Activated effector memory CD4-positive, alpha-beta T cell treated with Interleukin-2 at 50 U/mL for 16 hours (primary cell): ENCODE measurements around the gene PLEKHN1.
A peak's percentile ranks its signal among the peaks of the same experiment; 100 is the strongest.
"Not testable (repeated sequence)": the region's sequence is repeated elsewhere in the genome, so short reads cannot be mapped to it uniquely, and the experiment has no call there.

Source experiments
- DNase-seq: peaks from one replicate; pipeline ENCODE4 v3.0.0-alpha.2; 2020

The PLEKHN1 gene

GRCh38 chr1:942864-943533 is 23.3 kb upstream of the PLEKHN1 start:
- no peak for DNase-seq

GRCh38 chr1:943545-944340 is 22.5 kb upstream of the PLEKHN1 start:
- DNase-seq, result no peak

- no peak for DNase-seq
Observed at GRCh38 chr1:944341-945325, 21.6 kb upstream of the PLEKHN1 start.

DNA sequence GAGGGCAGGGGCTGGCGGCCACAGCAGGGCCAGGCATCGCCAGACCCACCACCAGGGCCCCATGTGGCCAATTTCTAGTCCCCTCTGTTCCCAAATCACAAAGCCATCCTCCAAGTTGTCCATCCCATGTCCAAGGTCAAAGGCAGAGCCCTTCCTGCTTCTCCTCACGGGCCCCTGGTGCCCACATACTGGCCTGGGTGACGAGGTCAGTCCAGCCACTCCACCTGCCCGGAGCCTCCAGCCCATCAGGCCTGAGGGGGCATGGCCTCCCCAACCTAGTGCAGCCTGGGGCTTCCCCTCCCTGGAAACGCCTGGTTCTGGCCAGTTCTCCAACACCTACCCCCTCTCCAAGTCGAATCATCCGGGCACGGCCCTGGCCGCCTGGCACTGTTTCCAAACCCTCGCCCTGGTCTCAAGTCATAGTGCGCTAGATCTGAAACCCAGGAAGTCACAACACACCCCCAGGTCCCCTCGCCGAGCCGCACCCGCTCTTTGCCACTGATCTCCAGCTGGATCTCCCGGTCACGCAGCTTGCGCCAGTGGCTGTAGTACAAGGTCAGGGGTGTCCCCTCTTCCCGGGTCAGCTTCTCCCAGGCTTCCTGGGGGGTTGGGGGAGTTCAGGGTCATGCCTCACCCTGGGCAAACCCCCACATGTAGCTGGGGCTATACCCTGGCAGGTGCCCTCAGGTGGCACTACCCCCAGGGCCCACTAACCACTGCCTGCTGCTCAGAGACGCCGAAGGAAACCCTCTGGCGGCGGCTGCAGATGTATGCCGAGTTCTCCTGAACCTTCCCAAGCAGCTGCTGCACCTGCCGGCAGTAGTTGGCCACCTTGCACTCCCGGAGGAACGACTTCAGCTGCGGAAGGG is 20.4 kb upstream of the PLEKHN1 start:
- no peak for DNase-seq

- DNase-seq, result not testable (repeated sequence)
Observed at GRCh38 chr1:946811-947210, 19.5 kb upstream of the PLEKHN1 start.

DNA sequence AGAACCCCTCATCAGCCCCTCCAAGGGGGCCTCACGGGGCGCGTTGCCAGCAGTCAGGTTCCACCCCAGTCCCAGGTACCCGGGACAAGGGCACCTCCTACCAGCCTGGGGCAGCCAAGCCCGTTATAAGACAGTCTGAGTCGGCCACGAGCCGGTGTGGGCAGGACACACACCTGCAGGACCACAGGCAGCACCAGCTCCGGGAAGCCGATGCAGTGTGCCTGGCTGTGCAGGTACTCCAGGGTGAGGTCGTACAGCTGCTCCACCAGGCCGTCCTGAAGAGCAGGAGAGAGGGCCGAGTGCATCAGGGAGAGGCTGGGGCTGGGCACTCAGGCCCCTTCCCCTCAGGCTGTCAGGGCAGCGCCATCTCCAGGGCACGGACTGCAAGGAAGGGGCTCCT is 18.3 kb upstream of the PLEKHN1 start:
- DNase-seq, result no peak

DNA sequence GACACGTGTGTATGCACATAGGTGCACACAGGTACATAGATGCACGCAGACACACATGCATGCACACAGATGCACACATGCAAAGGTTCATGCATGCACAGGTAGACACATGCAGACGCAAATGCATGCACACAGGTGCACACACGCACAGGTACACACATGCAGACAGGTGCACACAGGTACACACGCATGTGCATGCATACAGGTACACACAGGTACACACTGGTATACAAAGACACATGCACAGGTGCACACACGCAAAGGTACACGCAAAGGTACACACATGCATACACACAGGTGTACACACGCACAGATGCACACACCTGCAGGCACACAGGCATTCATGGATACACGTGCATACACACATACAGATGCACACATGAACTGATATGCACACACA is 16.0 kb upstream of the PLEKHN1 start:
- DNase-seq, result no peak

DNA sequence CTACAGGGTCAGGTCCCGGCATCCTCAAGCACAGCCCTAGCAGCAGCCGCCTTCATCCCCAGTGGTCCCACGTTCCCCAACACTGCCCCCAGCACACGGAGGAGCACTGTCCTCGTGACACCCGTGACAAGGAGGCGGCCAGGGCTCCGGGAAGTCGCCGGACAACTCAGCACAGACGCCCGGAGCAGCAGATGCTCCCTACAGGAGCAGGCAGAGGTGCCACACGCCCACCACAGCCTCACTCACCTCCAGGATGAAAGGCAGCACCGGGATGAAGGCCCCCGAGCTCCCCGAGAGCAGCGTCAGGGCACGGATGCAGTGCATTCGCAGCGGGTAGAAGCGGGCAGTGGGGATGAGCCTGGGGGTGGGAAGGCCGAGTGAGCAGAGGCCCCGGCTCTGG is 15.4 kb upstream of the PLEKHN1 start:
- DNase-seq, result no peak

GRCh38 chr1:951364-951763 is 14.9 kb upstream of the PLEKHN1 start:
- no peak for DNase-seq

DNA sequence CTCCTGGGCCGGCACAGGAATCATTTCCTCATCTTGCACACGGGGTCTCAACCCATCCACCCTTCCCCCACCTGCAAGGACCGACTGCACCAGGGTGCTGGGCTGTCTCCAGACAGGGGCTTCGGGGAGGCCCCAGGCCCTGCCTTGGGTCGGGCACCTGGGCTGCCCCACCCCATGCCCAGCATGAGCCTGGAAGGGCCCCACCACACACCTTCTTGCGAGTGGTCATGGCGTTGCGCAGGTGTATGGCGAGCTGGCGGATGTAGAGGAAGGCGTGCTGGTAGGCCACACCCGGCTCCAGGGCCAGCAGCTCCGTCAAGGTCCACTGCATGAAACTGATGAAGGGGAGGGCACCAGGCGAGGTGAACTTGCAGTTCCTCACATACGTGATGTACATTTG is 14.1 kb upstream of the PLEKHN1 start:
- DNase-seq, result no peak

DNA sequence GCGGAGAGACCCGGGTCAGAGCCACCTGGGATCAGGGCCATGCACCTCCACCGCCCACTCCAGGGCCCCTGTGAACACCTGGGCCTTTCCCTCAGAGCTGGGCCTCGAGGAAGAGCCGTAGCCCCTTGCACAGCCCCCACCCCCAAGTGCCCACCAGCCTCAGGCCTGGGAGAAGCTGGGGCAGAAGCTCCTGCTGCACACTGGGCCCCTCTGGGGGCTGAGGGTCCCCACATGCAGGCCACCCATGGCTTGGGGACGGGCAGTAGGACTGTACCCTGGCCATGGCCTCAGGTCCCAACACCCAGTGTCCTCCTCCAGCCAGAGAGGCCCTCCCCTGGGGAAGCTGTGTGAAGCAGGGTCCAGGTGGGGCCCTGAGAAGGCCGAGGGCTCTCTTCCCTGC is 13.7 kb upstream of the PLEKHN1 start:
- no peak for DNase-seq

GRCh38 chr1:953524-954320 is 12.6 kb upstream of the PLEKHN1 start:
- no peak for DNase-seq

DNA sequence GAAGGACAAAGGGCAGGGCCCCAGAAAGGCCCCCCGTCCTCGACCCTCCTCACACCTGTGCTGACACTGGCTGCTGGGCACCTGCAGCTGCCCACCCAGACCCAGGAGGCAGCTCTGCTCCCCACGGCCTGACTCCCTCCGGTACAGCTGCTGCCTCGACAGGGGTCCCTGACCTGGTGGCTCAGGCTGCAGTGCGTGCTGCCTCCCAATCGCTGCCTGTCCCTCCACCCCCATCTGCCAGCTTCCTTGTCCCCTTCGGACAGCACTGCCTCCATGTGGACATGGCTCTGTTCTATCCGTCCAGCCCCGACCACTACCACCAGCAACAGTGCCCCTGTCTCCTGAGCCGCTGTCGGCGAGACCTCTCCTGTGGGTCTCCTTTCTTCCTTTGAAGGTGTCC is 11.4 kb upstream of the PLEKHN1 start:
- DNase-seq, result no peak

DNA sequence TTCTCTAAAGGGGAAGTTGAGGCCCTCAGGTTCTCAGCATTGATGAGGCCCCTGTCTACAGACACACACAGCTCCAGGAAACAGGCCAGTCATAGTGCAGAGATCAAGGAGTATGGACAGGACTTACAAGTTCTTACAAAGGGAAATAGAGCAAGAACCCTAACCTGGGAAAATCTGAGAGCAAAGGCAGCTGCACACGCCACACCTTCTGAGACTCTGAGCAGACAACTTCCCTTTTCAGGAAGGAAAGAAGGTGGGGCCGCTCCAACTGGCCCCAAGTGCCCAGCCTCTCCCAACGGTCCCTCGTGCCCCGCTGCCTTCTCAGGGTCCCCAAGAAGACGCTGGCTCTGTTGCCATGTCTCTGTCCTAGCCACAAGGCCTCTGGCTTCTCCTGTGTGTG is 10.8 kb upstream of the PLEKHN1 start:
- DNase-seq, result no peak

DNA sequence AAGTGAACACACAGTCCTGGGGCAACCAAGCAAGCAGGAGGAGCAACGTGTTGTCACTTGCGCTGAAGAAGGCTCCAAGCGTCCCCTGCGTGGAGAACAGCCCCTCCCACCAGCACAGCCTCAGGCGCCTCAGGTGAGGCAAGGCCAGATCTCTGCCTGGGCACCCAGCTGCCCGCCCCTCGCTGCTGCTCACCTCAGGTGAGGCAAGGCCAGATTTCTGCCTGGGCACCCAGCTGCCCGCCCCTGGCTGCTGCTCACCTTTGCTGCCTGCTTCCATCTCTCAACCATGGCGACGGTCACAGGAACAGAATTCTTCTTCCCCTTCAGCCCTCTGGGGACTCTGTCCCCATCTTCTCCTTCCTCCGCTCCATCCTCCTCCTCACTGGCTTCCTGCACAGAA is 9.6 kb upstream of the PLEKHN1 start:
- no peak for DNase-seq

- DNase-seq, result peak; percentile 98
Observed at GRCh38 chr1:958823-959730, 7.2 kb upstream of the PLEKHN1 start, which contains the start of gene NOC2L. Gene NOC2L, minus strand, starts transcription at chr1:959256. Its CDS starts 16 bp downstream, at chr1:959240.

- peak; percentile 25 for DNase-seq
Observed at GRCh38 chr1:959731-960362, 6.4 kb upstream of the PLEKHN1 start.

DNA sequence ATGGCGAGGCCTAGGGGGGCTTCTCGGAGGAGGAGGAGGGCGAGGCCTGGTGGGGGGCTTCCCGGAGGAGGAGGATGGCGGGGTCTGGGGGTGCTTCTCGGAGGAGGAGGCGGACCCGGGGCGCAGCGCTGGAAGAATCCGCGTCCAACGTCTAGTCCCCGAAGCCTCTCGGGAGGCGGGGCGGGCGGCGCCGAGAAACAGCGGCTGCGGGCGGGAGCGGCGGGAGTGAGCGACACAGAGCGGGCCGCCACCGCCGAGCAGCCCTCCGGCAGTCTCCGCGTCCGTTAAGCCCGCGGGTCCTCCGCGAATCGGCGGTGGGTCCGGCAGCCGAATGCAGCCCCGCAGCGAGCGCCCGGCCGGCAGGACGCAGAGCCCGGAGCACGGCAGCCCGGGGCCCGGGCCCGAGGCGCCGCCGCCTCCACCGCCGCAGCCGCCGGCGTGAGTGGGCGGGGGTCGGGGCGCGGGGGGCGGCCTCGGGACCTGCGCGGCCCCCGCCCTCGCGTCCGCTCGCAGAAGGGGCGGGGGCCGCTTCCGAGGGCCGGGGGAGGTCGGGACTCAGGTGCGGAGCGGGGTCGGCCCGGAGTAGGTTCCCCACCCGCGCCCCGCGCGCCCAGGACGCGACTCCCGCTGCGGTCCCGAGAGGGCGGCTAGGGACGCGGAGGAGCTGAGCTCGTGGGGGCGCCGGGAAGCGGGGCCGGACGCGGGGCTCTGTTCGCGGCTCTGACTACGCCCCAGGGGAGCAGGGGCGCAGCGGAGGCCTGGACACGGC is 5.7 kb upstream of the PLEKHN1 start, which contains the start of gene KLHL17:
Gene KLHL17, plus strand, starts transcription at position 222 of the 769 bp plus-strand sequence. Its CDS starts 110 bp downstream, at position 332.
- peak; percentile 71 for DNase-seq
